HG03196 (cell line): ENCODE results near the gene KIRREL3.

Experiments used
- ATAC-seq: cut with Tn5 transposase; IDR thresholded peaks from one replicate; pipeline ENCODE4 v1.9.1; 2021; ENCODE audit not compliant: unreplicated experiment

Gene KIRREL3

DNA sequence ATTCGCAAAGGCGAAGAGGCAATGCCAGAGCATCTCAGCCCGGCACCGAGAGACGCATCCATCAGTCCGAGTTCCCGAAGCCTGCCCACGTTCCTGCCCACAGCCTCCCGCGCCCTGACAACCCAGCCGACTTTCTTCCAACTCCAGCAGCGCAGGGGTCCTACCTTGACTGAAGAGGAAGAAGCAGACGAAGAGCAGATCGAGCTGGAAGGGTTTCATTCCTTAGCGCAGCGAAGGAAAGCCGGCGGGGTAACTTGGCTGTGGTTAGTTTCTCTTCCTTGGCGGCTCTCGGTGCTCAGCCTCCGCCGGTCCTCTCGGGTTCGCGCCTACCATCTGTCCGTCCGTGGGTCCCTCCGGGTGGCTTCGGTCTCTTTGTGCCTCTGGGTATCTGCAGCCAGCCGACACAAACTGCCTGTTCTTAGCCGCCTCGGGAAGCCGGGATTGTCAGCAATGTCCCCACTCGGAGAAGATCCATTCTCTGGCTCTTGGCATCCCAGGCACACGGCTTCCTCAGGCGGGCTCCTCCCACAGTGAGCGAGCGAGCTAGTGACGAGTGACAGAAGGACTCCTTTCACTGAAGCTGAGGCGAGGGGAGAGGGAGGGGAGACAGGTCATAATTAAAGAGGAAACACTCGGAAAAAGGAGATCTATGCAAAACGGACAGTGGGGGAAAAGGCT is at the start of gene KIRREL3:
TSS of gene KIRREL3 (minus strand) at position 480 of the 678 bp plus-strand sequence.
- no peak for ATAC-seq

DNA sequence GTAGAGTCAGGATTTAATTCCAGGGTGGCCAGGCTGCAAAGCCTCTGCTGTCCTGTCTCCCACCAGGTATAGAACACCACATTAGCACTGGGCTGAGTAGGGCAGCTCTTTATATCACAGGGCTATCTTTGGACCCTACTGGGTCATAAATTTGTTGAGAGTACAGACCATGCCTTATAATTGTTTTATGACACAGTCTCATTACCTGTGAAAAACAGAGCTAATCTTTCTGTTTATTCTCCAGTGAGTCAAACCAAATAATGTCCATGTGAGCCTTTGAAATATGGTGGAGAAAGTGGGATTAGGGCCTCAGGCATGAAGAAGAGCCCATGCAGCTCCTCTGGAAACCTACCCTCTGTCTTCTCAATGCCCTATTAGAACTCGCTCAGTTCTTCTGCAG is 49.6 kb upstream of the KIRREL3 start:
- no peak for ATAC-seq

DNA sequence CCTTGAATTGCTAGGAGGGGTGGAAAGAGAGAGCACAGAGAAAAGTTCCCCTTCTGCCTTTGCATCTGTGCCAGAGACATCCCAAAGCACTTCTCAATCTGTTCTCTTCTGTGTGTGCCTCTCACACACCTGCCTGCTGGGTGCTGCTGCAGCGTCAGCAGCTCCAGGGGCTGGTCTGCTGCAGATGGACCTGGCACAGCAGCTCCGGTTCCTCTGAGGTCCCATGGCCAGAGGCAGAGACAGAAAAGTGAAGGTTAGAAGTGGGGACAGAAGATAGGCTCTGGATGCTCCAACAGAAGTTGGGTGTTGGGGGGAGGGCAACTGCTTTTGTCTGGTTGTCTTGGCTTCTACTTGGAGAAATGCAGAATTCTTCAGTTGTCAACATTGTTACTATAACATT is 48.9 kb upstream of the KIRREL3 start:
- ATAC-seq = no peak

DNA sequence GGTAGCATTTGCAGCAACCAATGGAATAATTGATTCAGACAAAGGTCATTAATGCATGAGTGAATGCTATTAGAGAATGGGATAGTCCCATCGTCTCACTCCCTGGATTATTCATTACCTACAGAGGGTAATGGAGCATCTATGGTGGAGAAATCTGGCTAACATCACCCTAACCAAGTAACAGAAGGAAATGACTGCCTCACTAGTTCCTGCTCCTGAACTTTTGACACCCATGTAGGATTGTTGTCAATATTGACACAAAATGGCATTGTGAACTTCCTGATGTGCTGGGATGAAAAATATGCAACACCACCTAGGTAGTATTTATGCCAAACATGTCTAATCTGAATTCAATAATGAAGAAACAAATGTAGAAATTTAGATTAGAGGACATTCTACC is 44.0 kb upstream of the KIRREL3 start:
- no peak for ATAC-seq

DNA sequence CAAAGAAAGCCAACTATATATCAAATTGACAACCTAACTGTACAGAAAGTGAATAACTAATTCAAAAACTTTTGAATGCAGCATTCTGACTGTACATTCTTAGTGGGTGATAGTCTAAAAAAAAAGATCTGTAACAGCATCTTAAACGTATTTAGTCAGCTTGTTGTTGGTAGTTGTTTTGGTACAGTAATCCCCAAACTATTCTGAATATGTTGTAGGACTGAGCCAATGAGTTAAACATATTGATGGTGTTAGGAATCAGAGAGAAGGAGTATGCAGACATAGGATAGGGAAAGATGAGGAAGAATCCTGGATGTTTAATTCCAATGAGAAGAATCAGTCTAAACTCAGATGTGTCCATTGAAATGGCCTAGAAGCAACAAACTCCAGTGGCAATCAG is 41.9 kb upstream of the KIRREL3 start:
- ATAC-seq = no peak

DNA sequence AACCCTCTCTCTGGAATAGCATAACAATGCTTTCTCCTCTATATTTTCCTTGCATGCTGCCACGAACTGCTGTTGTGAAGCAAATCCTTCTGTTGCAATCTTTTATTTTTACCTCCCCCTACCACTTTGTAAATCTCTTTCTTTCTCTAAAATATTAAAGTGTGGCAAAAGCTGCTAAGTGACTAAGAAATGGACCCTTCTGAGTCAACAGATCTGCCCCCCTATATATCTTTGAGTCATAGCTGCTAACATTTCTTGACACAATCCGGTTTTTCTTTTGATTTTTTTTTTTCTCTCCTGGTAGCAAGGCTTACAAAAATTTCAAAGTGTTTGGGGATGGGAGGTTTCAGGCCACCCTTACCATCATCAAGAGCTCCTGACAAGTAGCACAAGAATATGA is 39.0 kb upstream of the KIRREL3 start:
- no peak for ATAC-seq

DNA sequence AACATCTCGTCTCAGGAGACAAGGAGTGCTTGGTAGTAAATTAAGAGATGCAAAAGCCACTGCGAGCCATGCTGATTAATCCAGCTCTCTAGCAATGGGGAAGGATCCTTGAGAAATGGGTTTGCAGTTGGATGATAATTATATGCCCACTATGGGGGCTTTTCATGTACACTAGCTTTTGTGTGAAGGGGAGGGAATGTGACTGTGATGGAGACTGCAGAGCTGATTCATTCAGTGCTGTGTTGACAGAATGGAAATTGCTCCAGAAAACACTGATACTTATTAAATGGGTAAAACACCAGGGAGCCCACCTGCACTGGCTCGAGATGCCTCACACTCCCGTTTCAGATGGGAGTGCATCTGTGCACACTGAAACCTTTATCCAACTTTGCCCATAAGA is 37.0 kb upstream of the KIRREL3 start:
- no peak for ATAC-seq

DNA sequence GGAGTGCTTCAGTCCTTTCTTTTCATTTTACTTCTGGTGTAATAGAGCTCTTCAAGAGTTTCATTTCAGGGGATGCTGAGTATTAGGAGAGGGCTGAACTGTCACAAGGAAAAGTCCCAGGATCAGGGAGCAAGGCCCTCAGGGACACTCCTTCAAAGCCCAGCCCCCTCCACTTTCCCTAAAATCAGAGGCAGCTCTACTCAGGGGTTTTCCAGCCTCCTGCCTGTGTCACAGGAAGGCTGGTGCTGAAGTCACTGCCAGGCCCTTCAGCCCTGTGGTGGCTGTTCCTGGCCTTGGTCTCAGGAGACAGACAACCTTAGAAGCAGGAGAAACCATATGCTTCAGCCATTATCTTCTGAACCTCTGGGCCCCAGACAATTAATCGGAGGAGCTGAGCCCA is 36.4 kb upstream of the KIRREL3 start:
- no peak for ATAC-seq

DNA sequence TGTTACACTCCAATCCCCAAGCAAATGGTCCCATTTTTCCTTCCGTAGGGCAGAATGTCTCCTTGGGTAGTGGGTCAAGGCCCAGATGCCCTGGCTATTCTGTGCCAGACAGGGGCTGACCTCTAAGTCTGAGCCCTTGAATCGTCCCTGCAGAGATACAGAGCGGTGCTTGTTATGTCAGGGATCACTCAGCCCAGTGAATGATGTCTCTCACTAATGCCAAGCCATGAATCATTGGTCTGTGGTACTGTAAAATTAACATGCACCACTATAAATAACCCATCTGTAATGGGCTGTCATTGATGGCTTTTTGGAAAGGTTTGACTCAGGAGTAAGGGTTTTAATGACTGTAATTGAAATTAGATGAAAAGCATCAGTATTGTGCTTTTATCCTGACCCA is 35.3 kb upstream of the KIRREL3 start:
- ATAC-seq = no peak

DNA sequence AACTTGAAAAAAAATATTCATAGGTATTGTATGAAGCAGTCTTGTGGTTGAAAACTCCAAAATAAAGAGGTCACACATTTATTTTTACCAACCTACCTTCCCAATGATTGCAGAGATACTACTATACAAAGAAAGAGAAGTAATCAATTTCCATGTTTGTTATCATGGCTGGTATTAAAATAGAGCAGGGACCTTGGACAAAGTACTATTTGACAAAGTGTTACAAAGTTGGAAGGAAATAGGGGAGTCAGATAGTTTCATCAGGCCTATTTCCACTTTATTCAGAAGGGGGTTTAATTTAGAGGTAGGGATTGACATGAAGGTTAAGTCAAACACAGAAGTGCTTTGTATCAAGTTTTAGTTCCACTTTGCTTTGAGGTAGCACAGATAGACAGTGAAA is 34.4 kb upstream of the KIRREL3 start:
- no peak for ATAC-seq

DNA sequence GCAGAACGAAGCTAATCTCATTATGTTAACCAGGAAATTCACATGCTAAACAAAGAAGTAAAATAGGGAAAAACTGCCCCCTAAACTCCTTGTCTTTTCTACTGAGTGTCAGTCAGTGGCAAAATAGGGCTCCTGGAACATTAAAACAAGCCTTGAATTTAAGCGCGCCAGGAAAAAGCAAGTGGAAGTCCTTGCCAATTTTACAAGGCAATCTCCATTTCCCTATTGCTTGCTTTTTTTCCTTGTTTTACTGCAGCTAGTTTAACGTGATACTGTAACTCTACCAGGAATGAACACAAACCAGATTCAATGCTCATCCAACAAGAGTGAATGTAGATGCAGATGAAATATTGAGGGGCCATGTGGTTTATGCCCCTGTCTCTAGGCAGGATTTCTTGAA is 28.1 kb upstream of the KIRREL3 start:
- ATAC-seq = no peak

DNA sequence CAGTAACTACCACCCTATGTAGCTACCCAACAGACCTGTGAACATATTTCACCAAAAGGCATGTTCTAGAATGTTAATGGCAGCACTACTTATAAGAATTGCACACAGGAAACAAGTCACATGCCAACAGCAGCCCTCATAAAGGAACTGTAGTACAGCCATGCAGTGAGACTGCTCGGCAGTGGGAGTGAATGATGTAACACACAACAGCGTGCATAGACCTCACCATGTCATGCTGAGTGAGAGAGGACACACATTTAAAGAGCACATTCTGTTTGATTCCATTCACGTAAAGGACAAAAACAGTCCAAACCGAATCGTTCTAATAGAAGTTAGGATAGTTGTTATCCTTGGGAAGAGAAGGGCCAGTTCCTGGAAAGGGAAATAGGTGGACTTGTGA is 27.2 kb upstream of the KIRREL3 start:
- ATAC-seq = no peak

DNA sequence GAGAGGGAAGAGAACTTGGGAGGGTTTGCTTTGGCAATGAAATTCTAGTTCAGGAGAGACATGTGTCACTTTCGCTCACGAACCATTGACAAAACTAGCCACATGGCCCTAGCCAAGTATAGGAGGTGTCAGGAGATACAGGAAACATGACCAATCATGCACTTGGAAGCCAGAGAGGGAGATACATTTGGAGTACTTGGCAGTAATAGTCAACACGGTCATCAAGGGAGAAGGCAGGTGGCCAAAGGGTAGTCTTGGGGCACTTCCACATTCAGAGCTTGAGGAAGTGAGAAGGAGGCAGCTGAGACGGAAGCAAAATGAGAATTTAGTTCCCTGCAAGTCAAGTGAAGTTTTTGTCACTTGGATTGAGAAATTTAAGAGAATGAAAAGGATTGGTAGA is 26.4 kb upstream of the KIRREL3 start:
- no peak for ATAC-seq

DNA sequence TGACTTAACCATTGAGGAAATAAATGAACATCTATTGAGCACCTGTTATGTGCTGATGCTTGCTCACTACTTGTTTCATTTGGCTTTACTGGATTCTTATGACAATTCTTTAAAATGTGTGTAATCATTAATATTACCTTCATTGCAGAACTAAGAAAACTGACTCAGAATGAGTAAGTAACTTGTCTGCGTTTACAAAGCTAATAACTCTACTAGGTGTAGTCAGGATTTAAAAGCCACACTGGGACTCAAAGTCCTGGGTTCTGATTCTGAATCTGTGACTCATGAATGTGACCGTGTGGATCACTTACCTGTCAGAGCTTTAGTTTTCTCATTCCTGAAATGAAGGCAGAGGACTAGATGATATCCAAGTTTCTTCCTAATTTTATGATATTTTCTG is 23.4 kb upstream of the KIRREL3 start:
- no peak for ATAC-seq

DNA sequence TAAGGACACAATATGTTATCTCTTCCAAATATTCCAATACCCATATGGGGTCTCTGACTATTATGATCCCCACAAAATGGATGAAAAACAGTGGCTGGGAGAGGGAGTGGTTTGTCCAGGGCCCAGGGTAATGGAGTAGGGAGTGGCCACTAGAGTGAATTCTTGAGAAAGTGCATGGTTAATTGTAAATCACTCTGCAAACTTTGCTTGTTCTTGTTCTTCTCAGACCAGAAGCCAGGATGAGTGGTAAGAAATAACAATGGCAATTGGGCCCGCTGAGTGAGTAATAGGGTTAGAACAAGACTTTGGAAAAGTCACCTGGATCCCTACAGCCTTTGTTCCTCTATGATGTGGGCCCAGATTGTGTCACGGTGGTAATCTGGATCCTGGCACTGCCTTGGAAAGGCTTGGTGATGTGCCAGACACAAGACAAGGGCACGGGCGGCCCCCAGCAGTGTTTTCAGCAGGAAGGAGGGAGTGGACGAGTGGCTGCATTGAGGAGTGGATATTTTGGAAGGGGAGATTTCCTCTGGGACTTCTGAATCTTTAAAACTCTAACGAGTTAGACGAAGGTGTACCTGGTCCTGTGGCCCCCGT is 18.2 kb upstream of the KIRREL3 start:
- ATAC-seq = no peak

DNA sequence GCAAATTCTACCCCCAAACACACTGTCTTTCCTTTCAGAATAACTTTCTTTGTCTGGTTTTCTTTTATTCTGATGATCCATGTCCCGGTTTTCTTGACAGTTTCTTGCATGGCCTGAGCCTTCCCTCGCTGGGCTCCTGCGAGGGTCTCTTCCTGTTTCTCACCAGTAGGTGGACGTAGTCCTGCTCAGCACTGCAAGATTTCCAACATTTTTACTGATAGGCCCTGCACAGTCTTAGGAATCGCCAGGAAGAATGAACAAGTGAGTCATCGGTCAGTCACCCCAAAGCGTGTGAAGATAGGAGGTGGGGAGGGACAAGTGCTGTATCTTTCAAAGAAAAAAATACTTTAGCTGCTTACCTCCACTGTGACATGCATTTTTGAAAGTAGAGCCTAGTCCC is 16.9 kb upstream of the KIRREL3 start:
- ATAC-seq = no peak

DNA sequence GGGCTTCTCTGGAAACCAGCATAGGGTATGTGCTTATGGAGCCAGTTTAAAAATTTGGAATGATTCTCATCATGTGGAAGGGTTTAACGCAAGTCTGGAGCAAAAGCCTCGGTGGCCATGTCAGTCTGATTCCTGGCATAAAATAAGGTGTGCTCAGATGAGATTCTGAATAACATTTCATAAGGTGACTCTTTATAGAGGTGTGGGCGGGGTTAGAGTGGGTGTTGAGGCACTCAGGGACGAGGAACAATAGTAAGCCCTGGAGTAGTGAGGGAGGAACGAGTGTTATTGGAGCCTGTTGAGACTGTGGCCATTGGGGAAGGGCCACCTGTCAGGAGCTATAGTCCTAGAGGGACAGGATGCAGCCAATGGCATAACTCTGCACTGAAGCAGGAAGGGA is 13.0 kb upstream of the KIRREL3 start:
- ATAC-seq = no peak

DNA sequence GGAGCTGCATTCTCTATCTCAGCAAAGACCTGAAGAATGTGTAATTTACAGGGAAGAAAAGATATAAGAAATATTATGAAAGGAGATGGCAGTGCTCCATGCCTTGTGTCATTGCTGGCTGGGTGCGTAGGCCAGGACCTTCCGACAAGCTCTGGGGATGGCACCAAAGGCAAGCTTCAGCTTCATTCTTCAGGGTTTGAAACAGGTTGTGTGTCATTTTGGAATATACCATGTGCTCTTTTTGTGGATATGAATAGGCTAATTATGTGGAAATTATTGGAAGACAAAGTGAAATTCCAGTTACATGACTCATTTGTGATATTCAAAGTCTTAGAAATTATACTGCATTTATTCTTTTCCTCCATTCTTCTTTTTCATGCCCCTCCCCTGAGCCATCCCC is 5.7 kb upstream of the KIRREL3 start:
- ATAC-seq = no peak

DNA sequence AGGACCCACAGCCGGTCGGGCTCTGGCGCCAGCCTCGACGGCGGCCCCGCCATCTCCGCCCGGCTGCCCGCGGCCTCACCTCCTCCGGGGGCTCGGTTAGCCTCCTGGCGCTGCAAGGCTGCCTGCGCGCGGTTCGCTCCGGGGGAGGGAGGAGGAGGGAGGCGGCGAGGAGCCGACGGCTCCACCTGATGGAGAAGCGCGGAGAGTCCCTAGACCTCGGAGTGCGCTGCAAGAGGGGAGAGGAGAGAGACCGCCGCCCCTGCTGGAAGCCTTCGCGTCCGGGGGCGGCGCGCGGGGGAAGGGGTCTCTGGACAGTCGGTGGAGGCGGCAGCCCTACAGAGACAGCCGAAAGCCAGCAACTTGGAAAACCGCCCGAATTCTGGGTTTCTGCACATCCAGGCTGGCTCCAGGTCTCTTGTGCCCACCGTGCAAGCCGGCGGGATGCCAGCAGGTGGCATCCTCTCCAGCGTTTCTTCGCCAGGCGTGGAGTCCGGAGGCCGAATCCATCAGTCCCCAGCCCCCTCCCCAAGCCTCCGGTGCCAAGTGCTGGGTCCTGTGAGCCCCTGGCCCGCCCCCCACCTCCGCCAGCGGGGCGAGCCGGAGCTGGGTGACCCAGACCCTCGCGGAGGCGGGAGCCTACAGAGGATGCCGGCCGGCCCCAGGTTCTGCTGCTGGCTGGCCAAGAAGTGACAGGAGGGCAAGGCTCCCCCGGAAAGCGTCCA is 2.9 kb upstream of the KIRREL3 start:
- no peak for ATAC-seq

DNA sequence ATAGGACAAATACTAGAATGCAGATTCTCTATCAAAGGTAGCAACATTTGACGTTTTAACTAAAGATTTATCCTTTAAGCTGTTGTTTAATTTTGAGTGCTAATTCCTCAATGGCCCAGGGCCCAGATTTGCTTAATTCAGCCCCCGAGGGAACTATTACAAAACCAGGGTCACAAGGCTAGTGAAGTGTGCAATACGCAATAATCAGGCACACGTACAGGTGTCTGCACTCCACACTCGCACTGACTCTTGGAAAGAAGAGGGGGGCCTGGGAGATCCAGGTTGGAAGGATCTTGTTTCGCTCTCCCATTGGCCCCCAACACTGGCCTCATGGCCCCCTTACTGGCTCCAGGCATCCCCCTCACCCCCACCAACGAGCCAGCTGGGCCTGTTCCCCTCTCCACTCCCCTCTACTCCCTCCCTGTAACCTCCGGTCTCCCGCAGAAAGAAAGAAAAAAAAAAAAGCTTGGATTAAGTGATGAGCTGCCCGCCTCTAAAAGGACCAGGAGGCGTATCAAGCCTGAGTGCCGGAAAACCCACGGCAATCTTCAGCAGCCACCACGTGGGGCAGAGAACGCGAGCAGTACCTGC is 2.2 kb upstream of the KIRREL3 start:
- no peak for ATAC-seq

DNA sequence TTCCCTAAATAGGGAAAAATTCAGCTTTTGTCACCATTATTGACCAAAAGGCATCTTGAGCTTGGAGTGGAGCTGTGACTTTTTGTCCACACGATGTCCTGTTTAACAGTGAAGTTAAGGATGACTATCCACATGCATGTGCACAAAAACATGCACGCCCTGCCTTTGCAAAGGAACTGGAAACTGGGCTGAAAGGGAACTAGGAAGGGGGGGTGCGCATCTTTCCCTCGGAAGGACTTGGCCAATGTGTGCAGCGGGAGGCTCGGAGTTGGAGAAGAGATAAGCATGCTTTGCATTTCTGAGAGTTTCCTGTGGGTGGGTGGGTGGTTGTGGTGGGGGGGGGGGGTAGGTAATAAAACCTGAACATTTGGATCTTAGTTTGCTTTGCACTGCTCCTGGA is 411 bp upstream of the KIRREL3 start:
- ATAC-seq = no peak

DNA sequence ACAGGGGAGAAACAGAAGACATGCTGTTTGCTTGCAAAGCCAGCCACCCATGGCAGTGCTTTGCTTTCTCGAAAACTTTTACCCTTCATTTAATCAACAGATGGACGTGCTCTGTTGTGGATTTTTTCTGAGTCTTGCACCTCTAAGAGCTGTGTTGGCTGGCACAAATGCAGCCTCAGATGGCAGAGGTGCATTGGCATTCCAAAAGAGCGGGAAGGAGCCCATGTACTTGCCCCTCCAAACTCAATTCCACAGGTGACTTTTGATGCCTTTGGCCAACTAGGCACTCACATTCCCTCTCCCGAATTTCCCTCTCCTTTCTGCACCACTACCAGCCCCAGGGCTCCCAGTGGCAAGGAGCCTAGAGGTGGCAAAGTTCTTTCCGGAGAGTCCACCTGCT is 1.2 kb downstream of the KIRREL3 start:
- ATAC-seq = no peak
